ENCODE measurements around the gene SV2B. TPM values are rescaled to one million over a fixed set of nuclear protein-coding genes. Genes with fewer than 3 reads are reported as not detected.

The SV2B gene
- total and polyA plus RNA-seq, 2 experiments from 2014 or later, result 0.17 to 2.2 TPM

GRCh38 chr15:91126080-91126479 lies 26.0 kb downstream of the SV2B start:
- no peaks in the 10 kb centered on the region for H3K36me3 ChIP-seq (replicated peaks; ENCODE audit: insufficient read depth, low read depth)
- DNase-seq (ENCODE audit: low spot score), result no peak

GRCh38 chr15:91127236-91127955 lies 27.3 kb downstream of the SV2B start:
- WGBS (ENCODE audit: low lambda C conversion rate, missing lambda C conversion rate), result 66% methylated on average over 7 of the region's 7 CpGs

More at GRCh38 chr15:91126080-91126479, 26.0 kb downstream of the SV2B start:
- Histone ChIP-seq H3K27ac (no peak overlapping the region), H3K4me1 (ENCODE audit: insufficient read depth) (no peaks in the 10 kb centered on the region), H3K27me3 (peaks cover 19% of the 10 kb centered on the region), H3K9me3 (ENCODE audit: low read depth) (no peaks in the 10 kb centered on the region), H3K79me2 (no peaks in the 10 kb centered on the region), H2AFZ (no peak overlapping the region), H3K9me2 (replicated peaks; ENCODE audit: insufficient read depth) (no peaks in the 10 kb centered on the region), H3K4me3 (no peak overlapping the region), H4K20me1 (ENCODE audit: insufficient read depth, poor library complexity, severe bottlenecking) (no peaks in the 10 kb centered on the region), H3K4me2 (no peak overlapping the region)
- TF ChIP-seq EZH2phosphoT487 (IDR thresholded peaks at IDR 0.05; ENCODE audit: low read depth, severe bottlenecking, unreplicated experiment) (no peak), CTCF (IDR thresholded peaks at IDR 0.05; ENCODE audit: poor library complexity) (no peak), EZH2 (IDR thresholded peaks at IDR 0.05; ENCODE audit: borderline replicate concordance) (no peak)

GRCh38 chr15:91128016-91128415 lies 28.0 kb downstream of the SV2B start:
- Histone ChIP-seq H2AFZ (no peak overlapping the region), H3K4me1 (ENCODE audit: insufficient read depth) (no peaks in the 10 kb centered on the region), H3K9me3 (ENCODE audit: low read depth) (no peaks in the 10 kb centered on the region), H3K27me3 (peaks cover 19% of the 10 kb centered on the region), H3K4me3 (no peak overlapping the region), H4K20me1 (ENCODE audit: insufficient read depth, poor library complexity, severe bottlenecking) (no peaks in the 10 kb centered on the region), H3K4me2 (no peak overlapping the region), H3K79me2 (no peaks in the 10 kb centered on the region), H3K27ac (no peak overlapping the region), H3K36me3 (replicated peaks; ENCODE audit: insufficient read depth, low read depth) (no peaks in the 10 kb centered on the region), H3K9me2 (replicated peaks; ENCODE audit: insufficient read depth) (no peaks in the 10 kb centered on the region)
- 67% methylated on average over 4 of the region's 4 CpGs for WGBS (ENCODE audit: low lambda C conversion rate, missing lambda C conversion rate)
- no peak for TF ChIP-seq CTCF (IDR thresholded peaks at IDR 0.05; ENCODE audit: poor library complexity)
- TF ChIP-seq EZH2 (IDR thresholded peaks at IDR 0.05; ENCODE audit: borderline replicate concordance), result no peak
- TF ChIP-seq EZH2phosphoT487 (IDR thresholded peaks at IDR 0.05; ENCODE audit: low read depth, severe bottlenecking, unreplicated experiment), result no peak
- DNase-seq (ENCODE audit: low spot score), result no peak

More at GRCh38 chr15:91127236-91127955, 27.3 kb downstream of the SV2B start:
- Histone ChIP-seq H4K20me1 (ENCODE audit: insufficient read depth, poor library complexity, severe bottlenecking) (no peaks in the 10 kb centered on the region), H3K4me3 (no peak overlapping the region), H3K79me2 (no peaks in the 10 kb centered on the region), H3K9me3 (ENCODE audit: low read depth) (no peaks in the 10 kb centered on the region), H2AFZ (no peak overlapping the region), H3K9me2 (replicated peaks; ENCODE audit: insufficient read depth) (no peaks in the 10 kb centered on the region), H3K27me3 (peaks cover 19% of the 10 kb centered on the region), H3K36me3 (replicated peaks; ENCODE audit: insufficient read depth, low read depth) (no peaks in the 10 kb centered on the region), H3K27ac (no peak overlapping the region), H3K4me2 (no peak overlapping the region), H3K4me1 (ENCODE audit: insufficient read depth) (no peaks in the 10 kb centered on the region)
- TF ChIP-seq EZH2phosphoT487 (IDR thresholded peaks at IDR 0.05; ENCODE audit: low read depth, severe bottlenecking, unreplicated experiment) (no peak), EZH2 (IDR thresholded peaks at IDR 0.05; ENCODE audit: borderline replicate concordance) (no peak), CTCF (IDR thresholded peaks at IDR 0.05; ENCODE audit: poor library complexity) (no peak)
- no peak for DNase-seq (ENCODE audit: low spot score)
